ENCODE results near the gene PREP. TPM values are rescaled to one million over a fixed set of nuclear protein-coding genes. Genes with fewer than 3 reads are reported as not detected.

The PREP gene
- total RNA-seq, 1 donor, result 17.7 TPM

- no peaks in the 10 kb centered on the region for H3K4me1 ChIP-seq (ENCODE audit: insufficient read depth, low read length)
- TF ChIP-seq CTCF (IDR thresholded peaks at IDR 0.05; ENCODE audit: extremely low read depth, low read depth, low read length), result no peak
Measured at GRCh38 chr6:105443941-105444340, 41.1 kb upstream of the PREP start.

GRCh38 chr6:105442369-105442768 is 39.5 kb upstream of the PREP start:
- Histone ChIP-seq H3K36me3 (ENCODE audit: insufficient read depth, low read length) (no peaks in the 10 kb centered on the region), H3K79me2 (ENCODE audit: insufficient read depth, low read length) (no peaks in the 10 kb centered on the region), H3K4me3 (ENCODE audit: insufficient read depth, low read length) (no peak overlapping the region), H3K9me3 (ENCODE audit: low read depth, low read length) (no peaks in the 10 kb centered on the region), H3K27ac (ENCODE audit: low read depth, low read length) (no peak overlapping the region), H3K27me3 (ENCODE audit: insufficient read depth, low read length) (no peaks in the 10 kb centered on the region), H2AFZ (ENCODE audit: low read length) (no peak overlapping the region), H4K20me1 (ENCODE audit: insufficient read depth, low read length) (no peaks in the 10 kb centered on the region), H3K4me1 (ENCODE audit: insufficient read depth, low read length) (no peaks in the 10 kb centered on the region), H3K4me2 (ENCODE audit: insufficient read depth, low read length) (no peak overlapping the region)
- no peak for DNase-seq (ENCODE audit: insufficient read length, low spot score, missing footprints)
- no peak for TF ChIP-seq CTCF (IDR thresholded peaks at IDR 0.05; ENCODE audit: extremely low read depth, low read depth, low read length)

More at GRCh38 chr6:105443941-105444340, 41.1 kb upstream of the PREP start:
- Histone ChIP-seq H3K4me3 (ENCODE audit: insufficient read depth, low read length) (no peak overlapping the region), H4K20me1 (ENCODE audit: insufficient read depth, low read length) (no peaks in the 10 kb centered on the region), H3K4me2 (ENCODE audit: insufficient read depth, low read length) (no peak overlapping the region), H3K27me3 (ENCODE audit: insufficient read depth, low read length) (no peaks in the 10 kb centered on the region), H3K36me3 (ENCODE audit: insufficient read depth, low read length) (no peaks in the 10 kb centered on the region), H3K27ac (ENCODE audit: low read depth, low read length) (no peak overlapping the region), H3K79me2 (ENCODE audit: insufficient read depth, low read length) (no peaks in the 10 kb centered on the region), H3K9me3 (ENCODE audit: low read depth, low read length) (no peaks in the 10 kb centered on the region), H2AFZ (ENCODE audit: low read length) (no peak overlapping the region)
- DNase-seq (ENCODE audit: insufficient read length, low spot score, missing footprints), result no peak

GRCh38 chr6:105437236-105437635 is 34.4 kb upstream of the PREP start:
- TF ChIP-seq CTCF (IDR thresholded peaks at IDR 0.05; ENCODE audit: extremely low read depth, low read depth, low read length), result no peak
- no peak overlapping the region for H3K4me2 ChIP-seq (ENCODE audit: insufficient read depth, low read length)
- H3K79me2 ChIP-seq (ENCODE audit: insufficient read depth, low read length), result no peaks in the 10 kb centered on the region
- no peaks in the 10 kb centered on the region for H4K20me1 ChIP-seq (ENCODE audit: insufficient read depth, low read length)
- DNase-seq (ENCODE audit: insufficient read length, low spot score, missing footprints), result no peak
- no peak overlapping the region for H2AFZ ChIP-seq (ENCODE audit: low read length)
- H3K4me3 ChIP-seq (ENCODE audit: insufficient read depth, low read length), result no peak overlapping the region
- no peak overlapping the region for H3K27ac ChIP-seq (ENCODE audit: low read depth, low read length)
- H3K9me3 ChIP-seq (ENCODE audit: low read depth, low read length), result no peaks in the 10 kb centered on the region
- H3K27me3 ChIP-seq (ENCODE audit: insufficient read depth, low read length), result no peaks in the 10 kb centered on the region
- no peaks in the 10 kb centered on the region for H3K36me3 ChIP-seq (ENCODE audit: insufficient read depth, low read length)
- peaks cover 15% of the 10 kb centered on the region for H3K4me1 ChIP-seq (ENCODE audit: insufficient read depth, low read length)

- H3K4me3 ChIP-seq (ENCODE audit: insufficient read depth, low read length), result no peak overlapping the region
- no peaks in the 10 kb centered on the region for H3K36me3 ChIP-seq (ENCODE audit: insufficient read depth, low read length)
- no peak for DNase-seq (ENCODE audit: insufficient read length, low spot score, missing footprints)
- H3K27me3 ChIP-seq (ENCODE audit: insufficient read depth, low read length), result no peaks in the 10 kb centered on the region
- TF ChIP-seq CTCF (IDR thresholded peaks at IDR 0.05; ENCODE audit: extremely low read depth, low read depth, low read length), result no peak
- H3K79me2 ChIP-seq (ENCODE audit: insufficient read depth, low read length), result no peaks in the 10 kb centered on the region
- H3K9me3 ChIP-seq (ENCODE audit: low read depth, low read length), result no peaks in the 10 kb centered on the region
- H3K4me1 ChIP-seq (ENCODE audit: insufficient read depth, low read length), result peaks cover 28% of the 10 kb centered on the region
- H2AFZ ChIP-seq (ENCODE audit: low read length), result no peak overlapping the region
- no peak overlapping the region for H3K4me2 ChIP-seq (ENCODE audit: insufficient read depth, low read length)
- no peak overlapping the region for H3K27ac ChIP-seq (ENCODE audit: low read depth, low read length)
- H4K20me1 ChIP-seq (ENCODE audit: insufficient read depth, low read length), result no peaks in the 10 kb centered on the region
Measured at GRCh38 chr6:105433723-105434122, 30.8 kb upstream of the PREP start.
